CD14-positive monocyte (primary cell): ENCODE results near the gene IRX3. TPM values are rescaled to one million over a fixed set of nuclear protein-coding genes. Genes with fewer than 3 reads are reported as not detected.

ENCODE experiments used
- DNase-seq, 3 donors: peaks; one replicate each; pipeline ENCODE4 v3.0.0-alpha.2; 2011 to 2022
- H2AFZ ChIP-seq: 2 replicates; pipeline ENCODE4 v1.6.0; 2012; ENCODE audit warnings: mild to moderate bottlenecking, low read depth, low read length, inconsistent platforms; ENCODE audit not compliant: insufficient read depth, poor library complexity, severe bottlenecking
- H3K27ac ChIP-seq, 2 donors: 1 replicate in 1 of 2; 2 replicates in 1 of 2; pipeline ENCODE4 v1.5.1; 2012 to 2013; ENCODE audit warnings: low read length in 2 of 2, control low read depth in 1 of 2, inconsistent platforms in 1 of 2, low read depth in 1 of 2, mild to moderate bottlenecking in 1 of 2
- H3K27me3 ChIP-seq, 2 donors: one replicate each; pipeline versions ENCODE4 v1.6.0 to v1.6.1; 2011 to 2013; ENCODE audit warnings: low read length in 2 of 2; ENCODE audit not compliant: control insufficient read depth in 2 of 2, insufficient read depth in 2 of 2
- H3K36me3 ChIP-seq, 2 donors: replicated peaks in 1 of 2; 1 replicate in 1 of 2; 2 replicates in 1 of 2; pipeline versions ENCODE4 v1.5.1 to v1.6.1; 2012 to 2013; ENCODE audit warnings: low read length in 2 of 2, control low read depth in 1 of 2, inconsistent platforms in 1 of 2, mild to moderate bottlenecking in 1 of 2; ENCODE audit not compliant: insufficient read depth in 2 of 2, control insufficient read depth in 1 of 2
- H3K4me1 ChIP-seq, 2 donors: 1 replicate in 1 of 2; 2 replicates in 1 of 2; pipeline versions ENCODE4 v1.5.1 to v1.6.1; 2012 to 2013; ENCODE audit warnings: low read length in 2 of 2, control low read depth in 1 of 2, inconsistent platforms in 1 of 2, mild to moderate bottlenecking in 1 of 2, moderate library complexity in 1 of 2; ENCODE audit not compliant: insufficient read depth in 2 of 2, control insufficient read depth in 1 of 2
- H3K4me2 ChIP-seq: replicated peaks from 2 replicates; pipeline ENCODE3; 2012; ENCODE audit warnings: low read length, moderate library complexity, mild to moderate bottlenecking; ENCODE audit not compliant: poor library complexity, severe bottlenecking; ENCODE audit errors: extremely low read depth
- H3K4me3 ChIP-seq, 3 experiments: fragments of 200-600 bp in 1 of 3; sonication (generic) in 1 of 3; replicated peaks in 1 of 3; 1 replicate in 2 of 3; 2 replicates in 1 of 3; pipeline ENCODE4 v1.5.1; 2011 to 2013; ENCODE audit warnings: low read length in 3 of 3, mild to moderate bottlenecking in 3 of 3, control low read depth in 2 of 3, low read depth in 2 of 3, inconsistent platforms in 1 of 3, moderate library complexity in 1 of 3
- H3K79me2 ChIP-seq: 2 replicates; pipeline ENCODE4 v1.6.0; 2012; ENCODE audit warnings: mild to moderate bottlenecking, control low read depth, inconsistent platforms, low read length, moderate library complexity; ENCODE audit not compliant: insufficient read depth
- H3K9ac ChIP-seq: 2 replicates; pipeline ENCODE4 v1.6.0; 2017; ENCODE audit warnings: low read length, mild to moderate bottlenecking; ENCODE audit not compliant: insufficient read depth, poor library complexity, severe bottlenecking
- H3K9me3 ChIP-seq, 2 donors: replicated peaks in 1 of 2; 1 replicate in 1 of 2; 2 replicates in 1 of 2; pipeline versions ENCODE4 v1.5.1 to v1.6.1; 2012 to 2013; ENCODE audit warnings: low read length in 2 of 2, control low read depth in 1 of 2; ENCODE audit not compliant: control insufficient read depth in 1 of 2, insufficient read depth in 1 of 2
- H4K20me1 ChIP-seq: 2 replicates; pipeline ENCODE4 v1.6.0; 2012; ENCODE audit warnings: mild to moderate bottlenecking, low read length, control low read depth, moderate library complexity; ENCODE audit not compliant: insufficient read depth
- H3K27ac Mint-ChIP-seq, 7 donors: one replicate each; pipeline ENCODE4 v1.8.0; 2020; ENCODE audit warnings: mild to moderate bottlenecking in 7 of 7, mixed read lengths in 7 of 7, moderate library complexity in 6 of 7, inconsistent platforms in 2 of 7
- H3K27me3 Mint-ChIP-seq, 3 donors: one replicate each; pipeline ENCODE4 v1.8.0; 2021 to 2022; ENCODE audit warnings: low read depth in 3 of 3, mild to moderate bottlenecking in 3 of 3, mixed read lengths in 3 of 3, moderate library complexity in 3 of 3, inconsistent platforms in 1 of 3
- H3K36me3 Mint-ChIP-seq, 2 donors: one replicate each; pipeline ENCODE4 v1.8.0; 2020; ENCODE audit warnings: mixed read lengths in 2 of 2, inconsistent platforms in 1 of 2, mild to moderate bottlenecking in 1 of 2
- H3K4me1 Mint-ChIP-seq: one replicate; pipeline ENCODE4 v1.8.0; 2020; ENCODE audit warnings: mild to moderate bottlenecking, mixed read lengths
- H3K4me3 Mint-ChIP-seq, 2 donors: one replicate each; pipeline ENCODE4 v1.8.0; 2020; ENCODE audit warnings: mild to moderate bottlenecking in 2 of 2, mixed read lengths in 2 of 2, moderate library complexity in 1 of 2
- H3K9me3 Mint-ChIP-seq, 7 donors: one replicate each; pipeline ENCODE4 v1.8.0; 2020 to 2022; ENCODE audit warnings: mixed read lengths in 7 of 7, mild to moderate bottlenecking in 6 of 7, moderate library complexity in 6 of 7, inconsistent platforms in 2 of 7
- CTCF ChIP-seq: fragments of 200-600 bp; IDR thresholded peaks from one replicate; pipeline ENCODE4 v1.8.0; 2022; ENCODE audit warnings: antibody characterized with exemption, mild to moderate bottlenecking
- WGBS: methylation state at CpG from one replicate; pipeline ENCODE4 v1.1.5; 2013; ENCODE audit warnings: missing lambda C conversion rate; ENCODE audit not compliant: insufficient coverage; 5-methylcytosine and 5-hydroxymethylcytosine counted together
- intact Hi-C, 2 donors: fragments of 100-400 bp; cut with micrococcal nuclease; formaldehyde crosslinking; loops; one replicate each; pipeline versions ENCODE4 v1.15.0 to v1.15.1; 2023
- polyA plus RNA-seq, 3 donors: library from polyadenylated mRNA; depleted of rRNA in 1 of 3; unstranded in 2 of 3; stranded (reverse) in 1 of 3; fragments of 300-500 nt in 2 of 3; fragments of >200 nt in 1 of 3; fragmentation: Illumina TruSeq in 2 of 3; gene quantifications; 1 replicate in 2 of 3; 2 replicates in 1 of 3; pipeline ENCODE4 v1.2.3, GENCODE V29; 2012 to 2021

The IRX3 gene
- polyA plus RNA-seq, 3 donors, result not detected

- H3K4me3 Mint-ChIP-seq, result no peak overlapping the region
- peaks cover 0 to 2% (median 0%) of the 10 kb centered on the region in 7 donors for H3K9me3 Mint-ChIP-seq
- peaks cover 5 to 14% (median 10%) of the 10 kb centered on the region in 3 donors for H3K27me3 Mint-ChIP-seq
These were observed 27.2 kb upstream of the IRX3 start for GRCh38 chr16:54313789-54314188.

GRCh38 chr16:54312502-54312991, 26.0 kb upstream of the IRX3 start:
- Mint-ChIP-seq H3K36me3 (no peaks in the 10 kb centered on the region), H3K27ac (no peak overlapping the region), H3K27me3 (peaks cover 8 to 12% (median 10%) of the 10 kb centered on the region in 3 donors), H3K4me1 (no peaks in the 10 kb centered on the region), H3K9me3 (no peaks in the 10 kb centered on the region), H3K4me3 (no peak overlapping the region)
- H3K9ac ChIP-seq, result no peak overlapping the region
- no peaks in the 10 kb centered on the region for H3K79me2 ChIP-seq
- DNase-seq, result no peak
- no peak overlapping the region for H3K27ac ChIP-seq
- no peak overlapping the region for H2AFZ ChIP-seq
- H4K20me1 ChIP-seq, result no peaks in the 10 kb centered on the region
- no peak overlapping the region for H3K4me2 ChIP-seq
- intact Hi-C loops, result no loop called here
- no peaks in the 10 kb centered on the region for H3K36me3 ChIP-seq
- no peaks in the 10 kb centered on the region for H3K27me3 ChIP-seq
- TF ChIP-seq CTCF, result no peak
- no peaks in the 10 kb centered on the region for H3K4me1 ChIP-seq
- no CpG with 5 or more reads among the region's 3 CpGs for WGBS
- H3K4me3 ChIP-seq, result no peak overlapping the region
- H3K9me3 ChIP-seq, result no peaks in the 10 kb centered on the region

More at GRCh38 chr16:54313789-54314188, 27.2 kb upstream of the IRX3 start:
- intact Hi-C loops, result no loop called here
- no peaks in the 10 kb centered on the region for H3K36me3 Mint-ChIP-seq
- H3K4me1 Mint-ChIP-seq, result no peaks in the 10 kb centered on the region
- DNase-seq, result no peak
- 94% methylated on average over 2 of the region's 4 CpGs for whole genome bisulfite sequencing
- Histone ChIP-seq H3K4me2 (no peak overlapping the region), H3K79me2 (no peaks in the 10 kb centered on the region), H3K36me3 (no peaks in the 10 kb centered on the region), H3K9me3 (no peaks in the 10 kb centered on the region), H2AFZ (no peak overlapping the region), H3K4me1 (no peaks in the 10 kb centered on the region), H4K20me1 (no peaks in the 10 kb centered on the region), H3K4me3 (no peak overlapping the region), H3K9ac (no peak overlapping the region), H3K27ac (no peak overlapping the region), H3K27me3 (no peaks in the 10 kb centered on the region)
- no peak for TF ChIP-seq CTCF
- no peak overlapping the region for H3K27ac Mint-ChIP-seq
